Nephron progenitor cell (in vitro differentiated cells): Measurements from ENCODE around the gene STX17.

Experiments
- DNase-seq: peaks from one replicate; pipeline ENCODE4 v3.0.0; 2021
- H3K27ac Mint-ChIP-seq: 2 replicates; pipeline ENCODE4 v1.8.0; 2021; ENCODE audit warnings: mild to moderate bottlenecking, moderate library complexity, mixed read lengths
- H3K27me3 Mint-ChIP-seq: 2 replicates; pipeline ENCODE4 v1.8.0; 2021; ENCODE audit warnings: mild to moderate bottlenecking, low read depth, mixed read lengths; ENCODE audit not compliant: poor library complexity
- H3K36me3 Mint-ChIP-seq: 2 replicates; pipeline ENCODE4 v1.8.0; 2021; ENCODE audit warnings: low read depth, mixed read lengths
- H3K4me1 Mint-ChIP-seq: 2 replicates; pipeline ENCODE4 v1.8.0; 2021; ENCODE audit warnings: mixed read lengths
- H3K4me3 Mint-ChIP-seq: 2 replicates; pipeline ENCODE4 v1.8.0; 2021; ENCODE audit warnings: mild to moderate bottlenecking, moderate library complexity, mixed read lengths
- H3K9me3 Mint-ChIP-seq: 2 replicates; pipeline ENCODE4 v1.8.0; 2021; ENCODE audit warnings: mild to moderate bottlenecking, moderate library complexity, mixed read lengths
- TF ChIP-seq, protein P1 (sequence below): fragments of 200-600 bp; sonication (generic); IDR thresholded peaks from 2 replicates; pipeline ENCODE4 v1.5.0; 2021; ENCODE audit warnings: antibody characterized with exemption

Gene STX17

DNA sequence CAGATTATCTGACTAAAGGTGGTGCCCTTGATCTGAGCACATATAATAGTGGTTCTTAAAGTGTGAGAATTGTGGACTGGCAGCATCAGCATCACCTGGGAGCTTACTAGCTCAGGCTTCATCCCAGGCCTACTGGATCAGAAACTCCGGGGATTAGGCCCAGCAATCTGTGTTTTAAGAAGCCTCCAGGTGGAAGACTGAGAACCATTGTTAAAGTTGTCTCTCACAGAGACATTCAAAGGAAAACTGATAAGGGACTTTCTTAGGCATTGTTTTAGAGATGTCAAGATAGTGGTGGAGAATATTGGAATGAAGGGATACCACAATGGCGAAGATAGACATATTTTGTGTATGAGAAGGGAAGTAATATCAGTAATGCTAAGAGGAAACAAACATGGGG, 59.5 kb downstream of the STX17 start:
- no peak overlapping the region for H3K27ac Mint-ChIP-seq
- no peaks in the 10 kb centered on the region for H3K27me3 Mint-ChIP-seq
- peaks cover 13% of the 10 kb centered on the region for H3K36me3 Mint-ChIP-seq
- H3K4me3 Mint-ChIP-seq: no peak overlapping the region
- no peaks in the 10 kb centered on the region for H3K9me3 Mint-ChIP-seq
- DNase-seq: no peak
- TF ChIP-seq, protein P1, sequence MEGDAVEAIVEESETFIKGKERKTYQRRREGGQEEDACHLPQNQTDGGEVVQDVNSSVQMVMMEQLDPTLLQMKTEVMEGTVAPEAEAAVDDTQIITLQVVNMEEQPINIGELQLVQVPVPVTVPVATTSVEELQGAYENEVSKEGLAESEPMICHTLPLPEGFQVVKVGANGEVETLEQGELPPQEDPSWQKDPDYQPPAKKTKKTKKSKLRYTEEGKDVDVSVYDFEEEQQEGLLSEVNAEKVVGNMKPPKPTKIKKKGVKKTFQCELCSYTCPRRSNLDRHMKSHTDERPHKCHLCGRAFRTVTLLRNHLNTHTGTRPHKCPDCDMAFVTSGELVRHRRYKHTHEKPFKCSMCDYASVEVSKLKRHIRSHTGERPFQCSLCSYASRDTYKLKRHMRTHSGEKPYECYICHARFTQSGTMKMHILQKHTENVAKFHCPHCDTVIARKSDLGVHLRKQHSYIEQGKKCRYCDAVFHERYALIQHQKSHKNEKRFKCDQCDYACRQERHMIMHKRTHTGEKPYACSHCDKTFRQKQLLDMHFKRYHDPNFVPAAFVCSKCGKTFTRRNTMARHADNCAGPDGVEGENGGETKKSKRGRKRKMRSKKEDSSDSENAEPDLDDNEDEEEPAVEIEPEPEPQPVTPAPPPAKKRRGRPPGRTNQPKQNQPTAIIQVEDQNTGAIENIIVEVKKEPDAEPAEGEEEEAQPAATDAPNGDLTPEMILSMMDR: no peak
- H3K4me1 Mint-ChIP-seq: no peaks in the 10 kb centered on the region

DNA sequence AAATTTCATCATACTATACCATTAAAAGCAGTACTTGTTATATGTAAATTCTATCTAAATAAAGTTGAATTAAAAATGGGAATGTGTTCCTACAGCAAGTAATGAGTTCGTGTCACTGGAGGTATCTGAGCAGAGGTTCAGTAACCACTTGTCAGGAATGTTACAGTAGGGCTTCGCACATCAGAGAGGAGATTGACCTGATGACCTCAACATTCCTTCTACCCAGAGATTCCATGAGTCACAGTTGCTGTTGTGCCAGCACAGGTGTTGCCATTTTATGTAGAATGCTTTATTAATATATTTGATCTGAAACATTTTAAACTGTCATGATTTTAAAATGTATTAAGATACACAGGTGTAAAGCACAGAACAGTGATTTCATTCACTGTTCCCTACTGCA, 60.3 kb downstream of the STX17 start:
- Mint-ChIP-seq H3K4me1 (no peaks in the 10 kb centered on the region), H3K36me3 (peaks cover 13% of the 10 kb centered on the region), H3K27me3 (no peaks in the 10 kb centered on the region), H3K4me3 (no peak overlapping the region), H3K27ac (no peak overlapping the region), H3K9me3 (no peaks in the 10 kb centered on the region)
- TF ChIP-seq, protein P1: no peak
- DNase-seq: no peak

DNA sequence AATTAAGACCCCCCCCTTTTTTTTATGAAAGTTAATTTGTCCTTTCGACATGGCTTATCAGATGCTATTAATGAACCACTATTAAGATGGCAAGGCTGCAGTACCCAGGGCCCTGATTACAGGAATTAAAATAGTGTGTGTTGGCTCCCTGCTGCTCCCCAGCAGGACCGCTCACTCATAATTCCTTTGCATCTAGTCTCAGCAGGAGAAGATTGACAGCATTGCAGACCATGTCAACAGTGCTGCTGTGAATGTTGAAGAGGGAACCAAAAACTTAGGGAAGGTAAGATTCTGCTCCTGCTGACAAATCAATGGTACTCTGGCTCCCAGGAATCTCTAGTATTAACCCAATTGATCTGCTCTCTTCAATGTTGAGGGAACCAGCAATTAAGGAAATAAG, 61.0 kb downstream of the STX17 start:
- TF ChIP-seq, protein P1: no peak
- Mint-ChIP-seq H3K4me3 (no peak overlapping the region), H3K4me1 (no peaks in the 10 kb centered on the region), H3K27ac (peak overlapping the region; percentile 9), H3K9me3 (no peaks in the 10 kb centered on the region), H3K27me3 (no peaks in the 10 kb centered on the region), H3K36me3 (peaks cover 13% of the 10 kb centered on the region)
- DNase-seq: no peak

DNA sequence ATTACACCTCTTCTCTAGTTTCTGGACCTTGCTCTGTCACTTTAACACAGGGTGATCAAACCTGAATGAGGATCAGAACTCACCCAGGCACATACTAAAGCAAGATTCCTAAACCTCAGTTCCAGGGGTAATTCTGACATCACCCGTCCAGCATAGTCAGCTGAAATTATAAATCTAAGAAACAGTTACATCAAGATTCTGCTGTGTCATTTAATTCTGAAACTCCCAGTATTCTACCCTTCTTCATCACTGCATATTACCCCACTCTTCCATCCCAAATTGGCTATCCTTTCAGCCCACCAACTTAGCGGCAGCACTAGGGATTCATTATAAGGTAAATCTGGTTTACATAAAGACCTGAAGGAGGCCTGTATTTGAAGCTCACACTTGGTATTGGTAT, 64.0 kb downstream of the STX17 start:
- no peak for DNase-seq
- H3K27ac Mint-ChIP-seq: no peak overlapping the region
- H3K36me3 Mint-ChIP-seq: peaks cover 13% of the 10 kb centered on the region
- H3K4me3 Mint-ChIP-seq: no peak overlapping the region
- no peaks in the 10 kb centered on the region for H3K27me3 Mint-ChIP-seq
- H3K4me1 Mint-ChIP-seq: no peaks in the 10 kb centered on the region
- TF ChIP-seq, protein P1: no peak
- no peaks in the 10 kb centered on the region for H3K9me3 Mint-ChIP-seq

DNA sequence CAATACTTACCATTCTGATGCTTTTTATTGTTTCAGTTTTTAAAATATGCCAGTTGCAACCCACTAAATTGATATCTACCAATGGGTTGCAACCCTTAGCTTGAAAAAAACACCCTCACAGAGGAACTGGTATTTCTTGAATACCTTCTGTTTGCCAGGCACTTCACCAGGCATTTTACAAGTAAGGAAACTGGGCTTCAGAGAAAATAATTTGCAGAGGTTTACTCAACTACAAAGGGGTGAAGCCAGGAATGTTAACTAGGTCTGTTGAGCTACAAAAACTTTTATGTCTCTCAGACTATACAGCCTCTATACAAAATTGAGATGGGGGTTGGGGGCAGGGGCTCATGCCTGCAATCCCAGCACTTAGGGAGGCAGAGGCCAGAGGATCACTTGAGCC, 65.0 kb downstream of the STX17 start:
- no peak overlapping the region for H3K27ac Mint-ChIP-seq
- H3K4me3 Mint-ChIP-seq: no peak overlapping the region
- H3K9me3 Mint-ChIP-seq: no peaks in the 10 kb centered on the region
- no peaks in the 10 kb centered on the region for H3K27me3 Mint-ChIP-seq
- peaks cover 13% of the 10 kb centered on the region for H3K36me3 Mint-ChIP-seq
- DNase-seq: no peak
- no peaks in the 10 kb centered on the region for H3K4me1 Mint-ChIP-seq
- TF ChIP-seq, protein P1: no peak

DNA sequence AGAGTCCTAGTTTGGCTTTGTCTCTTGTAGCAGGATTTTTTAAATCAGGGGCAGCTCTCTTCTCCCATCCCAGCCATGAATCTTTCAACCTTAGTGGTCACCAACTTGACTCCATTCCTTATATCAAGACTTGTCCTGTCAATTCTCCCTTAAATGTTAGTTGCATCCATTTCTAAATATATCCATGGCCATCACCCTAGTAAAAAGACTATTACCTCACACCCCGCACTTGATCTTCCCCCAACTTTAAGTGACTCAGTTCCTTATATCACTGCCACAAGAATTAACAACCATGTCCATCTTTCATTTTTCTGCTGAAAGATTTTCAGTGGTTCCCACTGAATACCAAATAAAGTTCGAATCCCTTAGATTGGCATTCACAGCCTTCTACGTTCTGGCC, 67.0 kb downstream of the STX17 start:
- DNase-seq: no peak
- Mint-ChIP-seq H3K4me1 (peaks cover 5% of the 10 kb centered on the region), H3K9me3 (no peaks in the 10 kb centered on the region), H3K36me3 (peaks cover 5% of the 10 kb centered on the region), H3K27me3 (no peaks in the 10 kb centered on the region), H3K4me3 (no peak overlapping the region), H3K27ac (no peak overlapping the region)
- TF ChIP-seq, protein P1: no peak
